GM06990 (cell line): Measurements from ENCODE around the gene APPBP2.

Source experiments
- DNase-seq: peaks from one replicate; pipeline ENCODE4 v3.0.0-alpha.2; 2011; ENCODE audit not compliant: insufficient read length; ENCODE audit errors: extremely low read depth
- H3K27me3 ChIP-seq: replicated peaks from 2 replicates; pipeline ENCODE4 v1.6.0; 2011; ENCODE audit warnings: low read length; ENCODE audit not compliant: control insufficient read depth, insufficient read depth
- H3K36me3 ChIP-seq: 2 replicates; pipeline ENCODE4 v1.5.1; 2011; ENCODE audit warnings: low read length; ENCODE audit not compliant: control insufficient read depth, insufficient read depth
- H3K4me3 ChIP-seq: replicated peaks from 2 replicates; pipeline ENCODE4 v1.5.1; 2011; ENCODE audit warnings: low read depth, mild to moderate bottlenecking, control low read depth, low read length
- TF ChIP-seq, protein P1 (sequence below): IDR thresholded peaks from 2 replicates; pipeline ENCODE4 v1.5.1; 2011; ENCODE audit warnings: low read length, control low read depth, mild to moderate bottlenecking, inconsistent platforms; ENCODE audit not compliant: insufficient read depth, poor library complexity, severe bottlenecking

The APPBP2 gene

GRCh38 chr17:60416368-60416925, 109.6 kb downstream of the APPBP2 start:
- TF ChIP-seq, protein P1, sequence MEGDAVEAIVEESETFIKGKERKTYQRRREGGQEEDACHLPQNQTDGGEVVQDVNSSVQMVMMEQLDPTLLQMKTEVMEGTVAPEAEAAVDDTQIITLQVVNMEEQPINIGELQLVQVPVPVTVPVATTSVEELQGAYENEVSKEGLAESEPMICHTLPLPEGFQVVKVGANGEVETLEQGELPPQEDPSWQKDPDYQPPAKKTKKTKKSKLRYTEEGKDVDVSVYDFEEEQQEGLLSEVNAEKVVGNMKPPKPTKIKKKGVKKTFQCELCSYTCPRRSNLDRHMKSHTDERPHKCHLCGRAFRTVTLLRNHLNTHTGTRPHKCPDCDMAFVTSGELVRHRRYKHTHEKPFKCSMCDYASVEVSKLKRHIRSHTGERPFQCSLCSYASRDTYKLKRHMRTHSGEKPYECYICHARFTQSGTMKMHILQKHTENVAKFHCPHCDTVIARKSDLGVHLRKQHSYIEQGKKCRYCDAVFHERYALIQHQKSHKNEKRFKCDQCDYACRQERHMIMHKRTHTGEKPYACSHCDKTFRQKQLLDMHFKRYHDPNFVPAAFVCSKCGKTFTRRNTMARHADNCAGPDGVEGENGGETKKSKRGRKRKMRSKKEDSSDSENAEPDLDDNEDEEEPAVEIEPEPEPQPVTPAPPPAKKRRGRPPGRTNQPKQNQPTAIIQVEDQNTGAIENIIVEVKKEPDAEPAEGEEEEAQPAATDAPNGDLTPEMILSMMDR, result no peak
- no peak for DNase-seq
- H3K4me3 ChIP-seq, result no peak overlapping the region
- no peaks in the 10 kb centered on the region for H3K27me3 ChIP-seq
- H3K36me3 ChIP-seq, result no peaks in the 10 kb centered on the region

- no peaks in the 10 kb centered on the region for H3K36me3 ChIP-seq
- TF ChIP-seq, protein P1, result no peak
- no peak for DNase-seq
These were observed 110.9 kb downstream of the APPBP2 start for GRCh38 chr17:60415146-60415545.

GRCh38 chr17:60412701-60413100, 113.3 kb downstream of the APPBP2 start:
- TF ChIP-seq, protein P1, result no peak
- DNase-seq, result no peak
- Histone ChIP-seq H3K4me3 (no peak overlapping the region), H3K27me3 (no peaks in the 10 kb centered on the region), H3K36me3 (no peaks in the 10 kb centered on the region)

More at GRCh38 chr17:60415146-60415545, 110.9 kb downstream of the APPBP2 start:
- Histone ChIP-seq H3K27me3 (no peaks in the 10 kb centered on the region), H3K4me3 (no peak overlapping the region)

GRCh38 chr17:60410001-60410400, 116.0 kb downstream of the APPBP2 start:
- no peaks in the 10 kb centered on the region for H3K27me3 ChIP-seq
- DNase-seq, result no peak
- TF ChIP-seq, protein P1, result no peak
- H3K36me3 ChIP-seq, result no peaks in the 10 kb centered on the region
- no peak overlapping the region for H3K4me3 ChIP-seq

DNA sequence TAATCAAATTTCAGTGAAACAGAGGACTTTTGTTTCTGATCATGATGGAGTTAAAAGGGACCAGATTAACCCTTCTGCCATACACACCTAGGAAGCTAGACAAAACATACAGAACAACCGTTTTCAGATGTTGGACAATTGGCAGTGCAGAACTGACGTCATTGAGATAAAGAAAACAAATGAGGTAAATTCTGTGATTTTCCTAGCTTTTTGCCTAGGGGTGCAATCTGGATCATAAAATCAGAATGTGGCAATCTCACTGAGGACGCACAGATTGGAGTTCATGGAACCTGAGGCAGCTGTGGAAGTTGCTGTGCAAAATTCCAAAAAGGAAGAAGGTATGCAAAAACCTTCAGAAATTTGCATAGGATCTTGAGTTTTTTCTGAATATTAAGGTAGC, 119.2 kb downstream of the APPBP2 start:
- no peak for DNase-seq
- Histone ChIP-seq H3K27me3 (no peaks in the 10 kb centered on the region), H3K4me3 (no peak overlapping the region), H3K36me3 (no peaks in the 10 kb centered on the region)
- TF ChIP-seq, protein P1, result no peak

- TF ChIP-seq, protein P1, result no peak
- Histone ChIP-seq H3K4me3 (no peak overlapping the region), H3K27me3 (no peaks in the 10 kb centered on the region), H3K36me3 (no peaks in the 10 kb centered on the region)
- DNase-seq, result no peak
These were observed 122.1 kb downstream of the APPBP2 start for GRCh38 chr17:60403962-60404361.
